Hepatocyte (in vitro differentiated cells): ENCODE measurements around the gene GLDN. TPM values are rescaled to one million over a fixed set of nuclear protein-coding genes. Genes with fewer than 3 reads are reported as not detected.
A peak's percentile ranks its signal among the peaks of the same experiment; 100 is the strongest.

Experiments
- DNase-seq: peaks from one replicate; pipeline ENCODE4 v3.0.0-alpha.2; 2016; ENCODE audit warnings: low spot score
- H2AFZ ChIP-seq: fragments of 200-600 bp; sonication (generic); 2 replicates; pipeline ENCODE4 v1.6.0; 2016; ENCODE audit warnings: antibody characterized with exemption, mild to moderate bottlenecking
- H3K27ac ChIP-seq: fragments of 200-600 bp; sonication (generic); 2 replicates; pipeline ENCODE4 v1.5.1; 2016; ENCODE audit warnings: mild to moderate bottlenecking
- H3K27me3 ChIP-seq: fragments of 200-600 bp; sonication (generic); 2 replicates; pipeline ENCODE4 v1.6.1; 2016
- H3K36me3 ChIP-seq: fragments of 200-600 bp; sonication (generic); replicated peaks from 2 replicates; pipeline ENCODE4 v1.5.1; 2016; ENCODE audit warnings: low read depth; ENCODE audit not compliant: insufficient read depth
- H3K4me1 ChIP-seq: fragments of 200-600 bp; sonication (generic); 2 replicates; pipeline ENCODE4 v1.5.1; 2016; ENCODE audit warnings: mild to moderate bottlenecking, moderate library complexity; ENCODE audit not compliant: insufficient read depth
- H3K4me2 ChIP-seq: fragments of 200-600 bp; sonication (generic); 2 replicates; pipeline ENCODE4 v1.6.0; 2016
- H3K4me3 ChIP-seq: fragments of 200-600 bp; sonication (generic); 2 replicates; pipeline ENCODE4 v1.5.1; 2016; ENCODE audit warnings: mild to moderate bottlenecking
- H3K79me2 ChIP-seq: fragments of 200-600 bp; sonication (generic); 2 replicates; pipeline ENCODE4 v1.6.0; 2017; ENCODE audit warnings: mild to moderate bottlenecking
- H3K9me2 ChIP-seq: fragments of 200-600 bp; sonication (generic); replicated peaks from 2 replicates; pipeline ENCODE4 v1.6.0; 2017; ENCODE audit warnings: mild to moderate bottlenecking; ENCODE audit not compliant: insufficient read depth
- H3K9me3 ChIP-seq: fragments of 200-600 bp; sonication (generic); 2 replicates; pipeline ENCODE4 v1.5.1; 2016; ENCODE audit warnings: low read depth, mild to moderate bottlenecking
- H4K20me1 ChIP-seq: fragments of 200-600 bp; sonication (generic); 2 replicates; pipeline ENCODE4 v1.6.0; 2016; ENCODE audit warnings: mild to moderate bottlenecking; ENCODE audit not compliant: insufficient read depth, poor library complexity, severe bottlenecking
- CTCF ChIP-seq: fragments of 200-600 bp; sonication (generic); IDR thresholded peaks from 2 replicates; pipeline ENCODE4 v1.5.1; 2016; ENCODE audit warnings: antibody characterized with exemption, mild to moderate bottlenecking; ENCODE audit not compliant: poor library complexity
- EZH2 ChIP-seq: fragments of 200-600 bp; sonication (generic); IDR thresholded peaks from 2 replicates; pipeline ENCODE4 v1.6.1; 2016; ENCODE audit warnings: antibody characterized with exemption, mild to moderate bottlenecking, borderline replicate concordance
- EZH2phosphoT487 ChIP-seq: fragments of 200-600 bp; sonication (generic); IDR thresholded peaks from one replicate; pipeline ENCODE4 v1.6.1; 2018; ENCODE audit warnings: antibody characterized with exemption, mild to moderate bottlenecking, low read depth, moderate library complexity; ENCODE audit not compliant: unreplicated experiment, severe bottlenecking
- WGBS: methylation state at CpG from one replicate; pipeline ENCODE4 v1.1.6; 2016; ENCODE audit warnings: low lambda C conversion rate; ENCODE audit errors: missing lambda C conversion rate; 5-methylcytosine and 5-hydroxymethylcytosine counted together
- polyA plus RNA-seq: library from polyadenylated mRNA; unstranded; fragments of >200 nt; fragmentation: Nextera tagmentation; extraction: Ambion mirVana; gene quantifications from 2 replicates; pipeline ENCODE4 v1.2.1, GENCODE V29; 2016
- total RNA-seq: library from RNA; depleted of rRNA; stranded (reverse); fragments of >200 nt; gene quantifications from 2 replicates; pipeline ENCODE4 v1.2.3, GENCODE V29; 2014

The GLDN gene
- total and polyA plus RNA-seq, 2 experiments from 2014 or later: 0.07 to 1.8 TPM

- TF ChIP-seq EZH2 (no peak), EZH2phosphoT487 (no peak), CTCF (no peak)
- no peak overlapping the region for H3K4me2 ChIP-seq
- no peaks in the 10 kb centered on the region for H3K79me2 ChIP-seq
- no peak for DNase-seq
- no peak overlapping the region for H3K27ac ChIP-seq
- no peak overlapping the region for H2AFZ ChIP-seq
- no peak overlapping the region for H3K4me3 ChIP-seq
- peaks cover 20% of the 10 kb centered on the region for H3K4me1 ChIP-seq
- H3K36me3 ChIP-seq: no peaks in the 10 kb centered on the region
- no peaks in the 10 kb centered on the region for H3K9me2 ChIP-seq
- H4K20me1 ChIP-seq: no peaks in the 10 kb centered on the region
- 83% methylated on average over 2 of the region's 2 CpGs for WGBS
- no peaks in the 10 kb centered on the region for H3K9me3 ChIP-seq
- H3K27me3 ChIP-seq: no peaks in the 10 kb centered on the region
Observed at GRCh38 chr15:51310064-51310463, 31.4 kb upstream of the GLDN start.

GRCh38 chr15:51311510-51311909, 29.9 kb upstream of the GLDN start:
- Histone ChIP-seq H3K9me2 (no peaks in the 10 kb centered on the region), H3K4me1 (peaks cover 28% of the 10 kb centered on the region), H4K20me1 (no peaks in the 10 kb centered on the region), H3K27me3 (no peaks in the 10 kb centered on the region), H3K4me2 (peak overlapping the region; percentile 22), H3K9me3 (no peaks in the 10 kb centered on the region), H3K36me3 (no peaks in the 10 kb centered on the region), H3K27ac (peak overlapping the region; percentile 82), H3K79me2 (no peaks in the 10 kb centered on the region), H3K4me3 (no peak overlapping the region), H2AFZ (no peak overlapping the region)
- WGBS: 39% methylated on average over 2 of the region's 2 CpGs
- TF ChIP-seq EZH2 (no peak), EZH2phosphoT487 (no peak), CTCF (no peak)
- DNase-seq: peak; percentile 49

GRCh38 chr15:51312166-51313073, 29.0 kb upstream of the GLDN start:
- Histone ChIP-seq H4K20me1 (no peaks in the 10 kb centered on the region), H3K9me3 (no peaks in the 10 kb centered on the region), H3K9me2 (no peaks in the 10 kb centered on the region), H3K4me3 (no peak overlapping the region), H3K79me2 (no peaks in the 10 kb centered on the region), H2AFZ (no peak overlapping the region), H3K27me3 (no peaks in the 10 kb centered on the region), H3K4me2 (peak overlapping the region; percentile 22), H3K36me3 (no peaks in the 10 kb centered on the region), H3K27ac (peak overlapping the region; percentile 82), H3K4me1 (peaks cover 28% of the 10 kb centered on the region)
- 52% methylated on average over 8 of the region's 8 CpGs for whole genome bisulfite sequencing
- peak; percentile 59 for DNase-seq
- TF ChIP-seq EZH2 (no peak), CTCF (no peak), EZH2phosphoT487 (no peak)
